HepG2 (cell line): ENCODE data around the gene P2RY2. TPM values are rescaled to one million over a fixed set of nuclear protein-coding genes. Genes with fewer than 3 reads are reported as not detected.

Experiments used
- AGO2 ChIP-seq: fragments of 200-400 bp; formaldehyde crosslinking; optimal IDR thresholded peaks from 2 replicates; pipeline ENCODE3; 2017; ENCODE audit warnings: mild to moderate bottlenecking, low read depth, low read length, moderate library complexity
- CEBPG ChIP-seq: IDR thresholded peaks from 2 replicates; pipeline ENCODE4 v1.6.1; 2016
- FIP1L1 ChIP-seq: fragments of 200-400 bp; formaldehyde crosslinking; IDR thresholded peaks from 2 replicates; pipeline ENCODE4 v1.6.1; 2018; ENCODE audit warnings: low read depth, mild to moderate bottlenecking, low read length, moderate library complexity, borderline replicate concordance; ENCODE audit not compliant: insufficient read depth
- FOXA1 ChIP-seq, 2 experiments: fragments of 450-650 bp in 1 of 2; sonication (generic) in 1 of 2; formaldehyde crosslinking in 1 of 2; IDR thresholded peaks; 2 replicates each; pipeline versions ENCODE4 v1.4.0 to v1.6.1; 2016 to 2020; ENCODE audit warnings: missing genetic modification reagents in 1 of 2
- HDAC1 ChIP-seq: sonication (generic); formaldehyde crosslinking; IDR thresholded peaks from 2 replicates; pipeline ENCODE4 v1.5.1; 2020; ENCODE audit warnings: mild to moderate bottlenecking, missing genetic modification reagents
- HOXA7 ChIP-seq: sonication (generic); formaldehyde crosslinking; IDR thresholded peaks from 2 replicates; pipeline ENCODE4 v1.8.1; 2022; ENCODE audit warnings: mild to moderate bottlenecking, missing genetic modification reagents, moderate library complexity
- NFE2L1 ChIP-seq: sonication (generic); formaldehyde crosslinking; IDR thresholded peaks from 2 replicates; pipeline ENCODE4 v1.4.0; 2020; ENCODE audit warnings: missing genetic modification reagents, mild to moderate bottlenecking, borderline replicate concordance
- NR2F6 ChIP-seq, 2 experiments: IDR thresholded peaks; 2 replicates each; pipeline ENCODE4 v1.6.1; 2016; ENCODE audit warnings: antibody characterized with exemption in 1 of 2, mild to moderate bottlenecking in 1 of 2
- POLR2G ChIP-seq: fragments of 200-400 bp; formaldehyde crosslinking; IDR thresholded peaks from 2 replicates; pipeline ENCODE4 v1.6.1; 2018; ENCODE audit warnings: mild to moderate bottlenecking, low read depth, low read length, moderate library complexity
- TARDBP ChIP-seq: sonication (generic); formaldehyde crosslinking; IDR thresholded peaks from 2 replicates; pipeline ENCODE4 v1.8.0; 2022; ENCODE audit warnings: mild to moderate bottlenecking, missing genetic modification reagents
- TCF7 ChIP-seq: sonication (generic); IDR thresholded peaks from 2 replicates; pipeline ENCODE4 v1.6.1; 2016; ENCODE audit warnings: antibody characterized with exemption, low read depth
- YY1 ChIP-seq: IDR thresholded peaks from 2 replicates; pipeline ENCODE4 v1.6.1; 2011; ENCODE audit warnings: low read length, low read depth, moderate library complexity, mild to moderate bottlenecking; ENCODE audit not compliant: insufficient read depth, insufficient replicate concordance
- ZNF136 ChIP-seq: sonication (generic); formaldehyde crosslinking; IDR thresholded peaks from 2 replicates; pipeline ENCODE4 v1.8.1; 2022; ENCODE audit warnings: low read depth, mild to moderate bottlenecking, moderate library complexity, missing genetic modification reagents
- ZNF296 ChIP-seq: sonication (generic); formaldehyde crosslinking; conservative IDR thresholded peaks from 2 replicates; pipeline ENCODE4 v1.5.0; 2020; ENCODE audit warnings: mild to moderate bottlenecking, missing genetic modification reagents
- ZNF652 ChIP-seq: IDR thresholded peaks from 2 replicates; pipeline ENCODE4 v1.6.1; 2016; ENCODE audit warnings: low read depth, borderline replicate concordance
- ZNF850 ChIP-seq: sonication (generic); formaldehyde crosslinking; conservative IDR thresholded peaks from 2 replicates; pipeline ENCODE4 v1.9.0; 2021; ENCODE audit warnings: mild to moderate bottlenecking, missing genetic modification reagents
- polyA plus RNA-seq, 8 experiments: library from polyadenylated mRNA; depleted of rRNA in 3 of 8; stranded (reverse) in 7 of 8; unstranded in 1 of 8; fragments of >200 nt; fragmentation: Illumina TruSeq in 4 of 8; extraction: Trizol in 4 of 8; gene quantifications; 2 replicates each; pipeline versions ENCODE4 v1.2.1 to v1.2.3, GENCODE V29; 2011 to 2016; ENCODE audit warnings: low read depth in 4 of 8, missing spikeins in 1 of 8, mixed read lengths in 1 of 8; ENCODE audit not compliant: insufficient read depth in 1 of 8
- total RNA-seq, 5 experiments: library from RNA; depleted of rRNA; stranded (reverse); fragments of >200 nt; fragmentation: Illumina TruSeq; extraction: Trizol; gene quantifications; 2 replicates each; pipeline ENCODE4 v1.2.3, GENCODE V29; 2016; ENCODE audit warnings: low read depth in 1 of 5
- TF ChIP-seq, protein P1 (sequence below): sonication (generic); formaldehyde crosslinking; IDR thresholded peaks from 2 replicates; pipeline ENCODE4 v1.5.1; 2020; ENCODE audit warnings: mild to moderate bottlenecking, missing genetic modification reagents, moderate library complexity
- TF ChIP-seq, protein P2 (sequence below), 2 experiments: IDR thresholded peaks; 2 replicates each; pipeline ENCODE4 v1.6.1; 2011 to 2012; ENCODE audit warnings: low read length in 2 of 2, borderline replicate concordance in 1 of 2, low read depth in 1 of 2, mild to moderate bottlenecking in 1 of 2, moderate library complexity in 1 of 2

P2RY2 gene
- total and polyA plus RNA-seq, 2 of the 13 experiments (the other 11 are each of a cell fraction or from before 2014, with no cell fraction given) = 0.95 to 3.1 TPM

GRCh38 chr11:73176145-73176873, 41.8 kb upstream of the P2RY2 start (continued):
- TF ChIP-seq NR2F6 (IDR thresholded peaks at IDR 0.05) (no peak), NR2F6 (CRISPR knock-in tag; IDR thresholded peaks at IDR 0.05) (peak; percentile 45; the same call in 1 of the 2 replicates), CEBPG (CRISPR knock-in tag) (0 out of 2 replicates have a peak, but pooled peaks have one; percentile 2), TCF7 (peak; percentile 62), ZNF652 (no peak), YY1 (peak; percentile 26), FOXA1 (IDR thresholded peaks at IDR 0.05) (no peak), FOXA1 (CRISPR knock-in tag; IDR thresholded peaks at IDR 0.05) (0 out of 2 replicates have a peak, but pooled peaks have one; percentile 3), TARDBP (CRISPR knock-in tag) (peak; percentile 69; the same call in 1 of the 2 replicates), ZNF136 (CRISPR knock-in tag) (0 out of 2 replicates have a peak, but pooled peaks have one; percentile 63), HDAC1 (CRISPR knock-in tag) (peak; percentile 43; the same call in 1 of the 2 replicates), ZNF850 (CRISPR knock-in tag) (no peak), NFE2L1 (CRISPR knock-in tag) (no peak), AGO2 (no peak), HOXA7 (CRISPR knock-in tag) (no peak), POLR2G (peak; percentile 68), FIP1L1 (no peak), ZNF296 (CRISPR knock-in tag) (0 out of 2 replicates have a peak, but pooled peaks have one; percentile 30)
- TF ChIP-seq, protein P1, sequence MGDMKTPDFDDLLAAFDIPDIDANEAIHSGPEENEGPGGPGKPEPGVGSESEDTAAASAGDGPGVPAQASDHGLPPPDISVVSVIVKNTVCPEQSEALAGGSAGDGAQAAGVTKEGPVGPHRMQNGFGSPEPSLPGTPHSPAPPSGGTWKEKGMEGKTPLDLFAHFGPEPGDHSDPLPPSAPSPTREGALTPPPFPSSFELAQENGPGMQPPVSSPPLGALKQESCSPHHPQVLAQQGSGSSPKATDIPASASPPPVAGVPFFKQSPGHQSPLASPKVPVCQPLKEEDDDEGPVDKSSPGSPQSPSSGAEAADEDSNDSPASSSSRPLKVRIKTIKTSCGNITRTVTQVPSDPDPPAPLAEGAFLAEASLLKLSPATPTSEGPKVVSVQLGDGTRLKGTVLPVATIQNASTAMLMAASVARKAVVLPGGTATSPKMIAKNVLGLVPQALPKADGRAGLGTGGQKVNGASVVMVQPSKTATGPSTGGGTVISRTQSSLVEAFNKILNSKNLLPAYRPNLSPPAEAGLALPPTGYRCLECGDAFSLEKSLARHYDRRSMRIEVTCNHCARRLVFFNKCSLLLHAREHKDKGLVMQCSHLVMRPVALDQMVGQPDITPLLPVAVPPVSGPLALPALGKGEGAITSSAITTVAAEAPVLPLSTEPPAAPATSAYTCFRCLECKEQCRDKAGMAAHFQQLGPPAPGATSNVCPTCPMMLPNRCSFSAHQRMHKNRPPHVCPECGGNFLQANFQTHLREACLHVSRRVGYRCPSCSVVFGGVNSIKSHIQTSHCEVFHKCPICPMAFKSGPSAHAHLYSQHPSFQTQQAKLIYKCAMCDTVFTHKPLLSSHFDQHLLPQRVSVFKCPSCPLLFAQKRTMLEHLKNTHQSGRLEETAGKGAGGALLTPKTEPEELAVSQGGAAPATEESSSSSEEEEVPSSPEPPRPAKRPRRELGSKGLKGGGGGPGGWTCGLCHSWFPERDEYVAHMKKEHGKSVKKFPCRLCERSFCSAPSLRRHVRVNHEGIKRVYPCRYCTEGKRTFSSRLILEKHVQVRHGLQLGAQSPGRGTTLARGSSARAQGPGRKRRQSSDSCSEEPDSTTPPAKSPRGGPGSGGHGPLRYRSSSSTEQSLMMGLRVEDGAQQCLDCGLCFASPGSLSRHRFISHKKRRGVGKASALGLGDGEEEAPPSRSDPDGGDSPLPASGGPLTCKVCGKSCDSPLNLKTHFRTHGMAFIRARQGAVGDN = peak; percentile 63
- TF ChIP-seq, protein P2, sequence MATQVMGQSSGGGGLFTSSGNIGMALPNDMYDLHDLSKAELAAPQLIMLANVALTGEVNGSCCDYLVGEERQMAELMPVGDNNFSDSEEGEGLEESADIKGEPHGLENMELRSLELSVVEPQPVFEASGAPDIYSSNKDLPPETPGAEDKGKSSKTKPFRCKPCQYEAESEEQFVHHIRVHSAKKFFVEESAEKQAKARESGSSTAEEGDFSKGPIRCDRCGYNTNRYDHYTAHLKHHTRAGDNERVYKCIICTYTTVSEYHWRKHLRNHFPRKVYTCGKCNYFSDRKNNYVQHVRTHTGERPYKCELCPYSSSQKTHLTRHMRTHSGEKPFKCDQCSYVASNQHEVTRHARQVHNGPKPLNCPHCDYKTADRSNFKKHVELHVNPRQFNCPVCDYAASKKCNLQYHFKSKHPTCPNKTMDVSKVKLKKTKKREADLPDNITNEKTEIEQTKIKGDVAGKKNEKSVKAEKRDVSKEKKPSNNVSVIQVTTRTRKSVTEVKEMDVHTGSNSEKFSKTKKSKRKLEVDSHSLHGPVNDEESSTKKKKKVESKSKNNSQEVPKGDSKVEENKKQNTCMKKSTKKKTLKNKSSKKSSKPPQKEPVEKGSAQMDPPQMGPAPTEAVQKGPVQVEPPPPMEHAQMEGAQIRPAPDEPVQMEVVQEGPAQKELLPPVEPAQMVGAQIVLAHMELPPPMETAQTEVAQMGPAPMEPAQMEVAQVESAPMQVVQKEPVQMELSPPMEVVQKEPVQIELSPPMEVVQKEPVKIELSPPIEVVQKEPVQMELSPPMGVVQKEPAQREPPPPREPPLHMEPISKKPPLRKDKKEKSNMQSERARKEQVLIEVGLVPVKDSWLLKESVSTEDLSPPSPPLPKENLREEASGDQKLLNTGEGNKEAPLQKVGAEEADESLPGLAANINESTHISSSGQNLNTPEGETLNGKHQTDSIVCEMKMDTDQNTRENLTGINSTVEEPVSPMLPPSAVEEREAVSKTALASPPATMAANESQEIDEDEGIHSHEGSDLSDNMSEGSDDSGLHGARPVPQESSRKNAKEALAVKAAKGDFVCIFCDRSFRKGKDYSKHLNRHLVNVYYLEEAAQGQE (IDR thresholded peaks at IDR 0.05; ENCODE audit: borderline replicate concordance in 1 of 2, low read depth in 1 of 2, low read length in 2 of 2) = 0 out of 4 replicates have a peak, but pooled peaks of 1 of the 2 experiments have one; percentile 17
